ENCODE results near the gene TEFM.
"Not testable (repeated sequence)": the region's sequence is repeated elsewhere in the genome, so short reads cannot be mapped to it uniquely, and the experiment has no call there.

TEFM gene

DNA sequence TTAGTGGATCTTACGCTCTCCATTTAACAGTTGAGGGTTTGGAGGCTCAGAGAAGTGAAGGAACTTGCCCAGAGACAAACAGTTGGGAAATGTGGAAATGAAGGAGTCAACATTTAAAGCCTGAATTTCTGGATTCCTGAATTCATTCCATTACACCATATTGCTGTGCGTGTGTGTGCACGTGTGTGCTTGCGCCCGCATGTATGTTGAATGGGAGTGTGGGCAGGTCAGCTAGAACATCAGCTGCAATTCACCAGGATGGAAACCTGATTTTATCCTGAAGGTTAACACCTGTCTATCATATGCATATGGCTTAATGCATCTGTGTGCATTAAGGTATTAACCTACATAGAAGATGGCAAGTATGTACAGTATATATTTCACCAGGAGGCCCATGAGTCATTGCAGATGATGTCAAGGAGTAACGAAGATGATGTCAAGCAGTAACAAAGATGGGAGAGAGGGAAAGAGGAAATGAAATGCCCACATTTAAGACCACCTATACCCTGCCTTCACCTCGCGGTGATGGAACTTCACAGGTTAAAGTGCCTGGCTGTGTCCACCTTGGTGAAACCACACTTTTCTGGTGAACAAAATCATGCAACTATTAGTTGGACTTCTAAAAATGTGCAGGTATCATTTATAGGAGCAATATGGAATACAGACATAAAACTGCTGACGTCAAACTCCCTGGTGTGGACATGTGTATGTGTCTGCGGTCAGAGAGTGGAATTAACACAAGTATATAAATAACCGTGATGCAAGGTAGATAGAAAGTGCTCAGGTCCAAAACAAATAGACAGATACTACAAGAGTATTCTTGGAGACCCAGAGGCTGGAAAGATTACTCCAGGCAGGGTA is 14.9 kb upstream of the TEFM start:
- no peak for DNase-seq (ENCODE audit: low read depth)

DNA sequence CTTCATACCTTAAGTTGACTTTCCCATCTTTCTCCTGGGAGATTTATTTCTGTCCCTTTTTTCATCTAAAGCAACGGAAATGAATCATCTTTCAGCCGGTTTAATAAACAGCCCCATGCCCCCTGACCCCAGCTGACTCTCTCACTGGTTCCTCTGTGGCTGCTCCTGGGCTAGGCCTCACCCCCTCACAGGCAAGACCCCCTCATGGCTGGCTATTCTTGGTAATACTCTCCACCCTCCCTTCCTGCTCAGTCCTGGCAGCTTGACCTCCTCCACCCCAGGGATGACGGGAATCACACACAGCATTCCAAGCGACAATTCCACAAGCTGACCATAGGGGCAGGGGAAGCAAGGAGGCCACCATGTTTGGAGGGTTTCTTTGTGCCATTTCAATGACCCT is 14.2 kb upstream of the TEFM start:
- no peak for DNase-seq (ENCODE audit: low read depth)

DNA sequence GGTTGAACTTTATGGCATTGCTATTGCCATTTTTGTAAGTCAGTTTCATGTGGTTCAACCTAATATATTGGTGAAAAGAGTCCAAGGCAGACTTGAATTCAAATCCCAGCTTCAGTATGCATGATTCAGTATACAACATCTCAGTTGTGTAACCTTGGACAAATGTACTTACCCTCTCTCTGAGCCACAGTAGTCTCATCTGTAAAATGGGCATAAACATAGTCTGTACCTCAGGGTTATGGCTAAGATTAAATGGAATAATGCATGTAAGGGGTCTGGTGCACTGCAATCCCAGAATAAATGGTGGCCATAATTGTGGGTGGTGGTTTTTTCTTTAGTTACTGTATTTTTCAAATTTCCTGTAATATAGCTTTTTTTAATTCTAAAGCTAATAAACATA is 11.0 kb upstream of the TEFM start:
- DNase-seq (ENCODE audit: low read depth), result no peak

- DNase-seq (ENCODE audit: low read depth), result no peak
Observed at GRCh38 chr17:30915833-30916611, 10.0 kb upstream of the TEFM start.

GRCh38 chr17:30913955-30914354 is 7.9 kb upstream of the TEFM start:
- no peak for DNase-seq (ENCODE audit: low read depth)

DNA sequence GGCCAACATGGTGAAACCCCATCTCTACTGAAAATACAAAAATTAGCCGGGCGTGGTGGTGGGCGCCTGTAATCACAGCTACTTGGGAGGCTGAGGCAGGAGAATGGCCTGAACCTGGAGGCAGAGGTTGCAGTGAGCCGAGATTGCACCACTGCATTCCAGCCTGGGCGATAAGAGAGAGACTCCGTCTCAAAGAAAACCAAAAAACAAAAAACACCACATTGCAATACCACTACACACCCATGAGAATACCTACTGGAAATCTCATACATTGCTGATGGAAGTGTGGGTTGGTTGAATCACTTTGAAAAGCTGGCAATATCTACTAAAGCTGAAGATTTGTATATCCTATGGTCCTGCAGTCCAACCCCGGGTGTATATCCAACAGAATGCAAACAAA is 4.1 kb upstream of the TEFM start:
- DNase-seq (ENCODE audit: low read depth), result not testable (repeated sequence)

DNA sequence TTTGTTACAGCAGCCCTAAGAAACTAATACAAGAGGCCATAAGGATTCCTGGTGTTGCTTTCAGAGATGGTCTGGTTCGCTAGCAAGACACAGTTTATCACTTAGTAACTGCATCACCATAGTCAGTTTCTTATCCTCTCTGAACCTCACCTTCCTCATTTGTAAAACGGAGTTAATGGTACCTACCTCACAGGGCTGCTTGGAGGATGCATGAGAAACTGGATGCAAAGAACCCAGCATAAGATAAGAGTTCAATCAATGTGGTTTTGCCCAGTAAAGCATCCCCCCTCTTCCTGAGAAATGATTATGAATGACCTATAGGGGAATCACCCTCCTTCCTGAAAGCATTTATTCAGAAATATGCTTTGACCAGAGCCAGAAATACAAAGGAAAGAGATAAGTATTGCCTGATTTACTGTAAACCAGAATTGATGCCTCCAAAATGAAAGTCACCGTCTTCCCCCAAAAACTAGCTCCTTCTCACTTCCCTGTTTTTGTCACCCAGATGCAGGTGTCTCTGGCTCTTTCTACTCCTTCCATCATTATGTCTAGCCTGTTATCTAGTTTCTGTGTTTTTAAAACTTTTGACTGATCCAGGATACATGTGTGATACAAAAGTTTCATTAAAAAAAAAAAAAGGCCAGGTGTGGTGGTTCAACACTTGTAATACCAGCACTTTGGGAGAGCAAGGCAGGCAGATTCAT is 2.8 kb upstream of the TEFM start:
- no peak for DNase-seq (ENCODE audit: low read depth)

- no peak for DNase-seq (ENCODE audit: low read depth)
Observed at GRCh38 chr17:30905742-30906100, 317 bp downstream of the TEFM start.

DNA sequence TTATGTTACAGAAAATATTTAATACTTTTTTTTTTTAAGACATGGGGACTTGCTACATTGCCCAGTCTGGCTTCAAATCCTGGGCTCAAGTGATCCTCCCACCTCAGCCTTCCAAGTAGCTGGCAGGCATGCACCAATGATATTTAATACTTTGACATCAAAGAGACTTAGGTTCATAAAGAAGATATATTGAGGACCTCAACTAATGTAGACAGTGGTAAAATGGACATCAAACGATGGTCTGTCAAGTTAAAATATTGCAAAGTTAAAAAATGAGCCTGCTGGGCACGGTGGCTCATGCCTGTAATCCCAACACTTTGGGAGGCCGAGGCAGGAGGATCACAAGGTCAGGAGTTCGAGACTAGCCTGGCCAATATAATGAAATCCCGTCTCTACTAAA is 8.7 kb downstream of the TEFM start:
- DNase-seq (ENCODE audit: low read depth), result no peak

- no peak for DNase-seq (ENCODE audit: low read depth)
Observed at GRCh38 chr17:30894236-30894635, 11.8 kb downstream of the TEFM start.

DNA sequence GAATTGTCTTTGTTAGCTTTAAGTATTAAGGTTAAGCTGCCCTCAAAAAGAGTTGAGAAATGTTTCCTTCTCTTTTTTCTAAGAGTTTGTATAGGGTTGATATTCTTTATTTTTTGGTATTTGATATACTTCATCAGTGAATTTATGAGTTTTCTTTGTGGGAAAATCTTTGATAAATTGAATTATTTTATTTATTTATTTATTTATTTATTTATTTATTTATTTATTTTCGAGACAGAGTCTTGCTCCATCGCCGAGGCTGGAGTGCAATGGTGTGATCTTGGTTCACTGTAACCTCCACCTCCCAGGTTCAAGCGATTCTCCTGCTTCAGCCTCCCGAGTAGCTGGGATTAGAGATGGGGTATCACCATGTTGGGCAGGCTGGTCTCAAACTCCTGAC is 19.9 kb downstream of the TEFM start:
- DNase-seq (ENCODE audit: low read depth), result no peak

DNA sequence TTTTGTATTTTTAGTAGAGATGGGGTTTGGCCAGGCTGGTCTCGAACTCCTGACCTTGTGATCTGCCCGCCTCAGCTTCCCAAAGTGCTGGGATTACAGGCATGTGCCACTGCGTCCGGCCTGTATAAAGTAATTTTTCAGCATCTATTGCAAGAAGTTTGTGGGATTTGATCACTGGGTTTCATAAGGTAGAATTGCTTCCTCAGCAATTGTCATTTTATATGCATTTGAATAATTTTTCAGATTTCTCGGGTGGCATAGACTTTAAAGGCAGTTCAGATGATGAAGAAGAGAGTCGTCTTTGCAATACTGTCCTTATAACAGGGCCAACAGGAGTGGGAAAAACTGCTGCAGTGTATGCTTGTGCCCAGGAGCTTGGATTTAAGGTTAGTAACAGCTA is 37.0 kb downstream of the TEFM start:
- DNase-seq (ENCODE audit: low read depth), result no peak

- no peak for DNase-seq (ENCODE audit: low read depth)
Observed at GRCh38 chr17:30864636-30865035, 41.4 kb downstream of the TEFM start.

- DNase-seq (ENCODE audit: low read depth), result no peak
Observed at GRCh38 chr17:30858556-30859250, 47.3 kb downstream of the TEFM start.

DNA sequence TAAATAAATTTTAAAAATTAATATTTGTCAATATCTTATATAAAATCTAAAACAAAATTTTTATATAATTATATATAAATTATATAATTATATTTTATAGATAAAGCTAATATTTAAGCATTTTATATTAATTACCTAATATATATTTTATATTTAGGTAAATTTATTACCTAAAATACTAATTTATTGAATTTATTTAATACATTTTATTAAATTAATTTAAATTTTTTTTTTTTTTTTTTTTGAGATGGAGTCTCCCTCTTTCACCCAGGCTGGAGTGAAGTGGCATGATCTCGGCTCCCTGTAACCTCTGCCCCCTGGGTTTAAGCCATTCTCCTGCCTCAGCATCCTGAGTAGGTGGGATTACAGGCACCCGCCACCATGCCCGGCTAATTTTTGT is 51.9 kb downstream of the TEFM start:
- DNase-seq (ENCODE audit: low read depth), result no peak

All from activated T-helper 1 cell treated with Interleukin-2 at 50 U/mL for 16 hours (primary cell).